HUDEP-2 (cell line): ENCODE data around the gene TAAR6.
"Not testable (repeated sequence)": the region's sequence is repeated elsewhere in the genome, so short reads cannot be mapped to it uniquely, and the experiment has no call there.

Source experiments
- DNase-seq, 76 experiments: peaks; one replicate each; lab custom pipeline; 2025; ENCODE audit not compliant: unreplicated experiment in 76 of 76; lab: John Stamatoyannopoulos, UW

TAAR6 gene, protein sequence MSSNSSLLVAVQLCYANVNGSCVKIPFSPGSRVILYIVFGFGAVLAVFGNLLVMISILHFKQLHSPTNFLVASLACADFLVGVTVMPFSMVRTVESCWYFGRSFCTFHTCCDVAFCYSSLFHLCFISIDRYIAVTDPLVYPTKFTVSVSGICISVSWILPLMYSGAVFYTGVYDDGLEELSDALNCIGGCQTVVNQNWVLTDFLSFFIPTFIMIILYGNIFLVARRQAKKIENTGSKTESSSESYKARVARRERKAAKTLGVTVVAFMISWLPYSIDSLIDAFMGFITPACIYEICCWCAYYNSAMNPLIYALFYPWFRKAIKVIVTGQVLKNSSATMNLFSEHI

DNA sequence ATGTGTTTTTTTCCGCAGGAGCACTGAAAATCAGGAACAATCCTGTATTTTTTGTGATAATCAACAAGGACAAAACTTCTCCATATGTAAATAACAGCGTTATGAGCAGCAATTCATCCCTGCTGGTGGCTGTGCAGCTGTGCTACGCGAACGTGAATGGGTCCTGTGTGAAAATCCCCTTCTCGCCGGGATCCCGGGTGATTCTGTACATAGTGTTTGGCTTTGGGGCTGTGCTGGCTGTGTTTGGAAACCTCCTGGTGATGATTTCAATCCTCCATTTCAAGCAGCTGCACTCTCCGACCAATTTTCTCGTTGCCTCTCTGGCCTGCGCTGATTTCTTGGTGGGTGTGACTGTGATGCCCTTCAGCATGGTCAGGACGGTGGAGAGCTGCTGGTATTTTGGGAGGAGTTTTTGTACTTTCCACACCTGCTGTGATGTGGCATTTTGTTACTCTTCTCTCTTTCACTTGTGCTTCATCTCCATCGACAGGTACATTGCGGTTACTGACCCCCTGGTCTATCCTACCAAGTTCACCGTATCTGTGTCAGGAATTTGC, at the start of gene TAAR6:
Gene TAAR6, plus strand, starts transcription at position 102 of the 557 bp plus-strand sequence. Its CDS starts 0 bp downstream, at position 102.
- DNase-seq: no peak

GRCh38 chr6:132520953-132521352, 49.2 kb upstream of the TAAR6 start:
- no peak for DNase-seq

DNA sequence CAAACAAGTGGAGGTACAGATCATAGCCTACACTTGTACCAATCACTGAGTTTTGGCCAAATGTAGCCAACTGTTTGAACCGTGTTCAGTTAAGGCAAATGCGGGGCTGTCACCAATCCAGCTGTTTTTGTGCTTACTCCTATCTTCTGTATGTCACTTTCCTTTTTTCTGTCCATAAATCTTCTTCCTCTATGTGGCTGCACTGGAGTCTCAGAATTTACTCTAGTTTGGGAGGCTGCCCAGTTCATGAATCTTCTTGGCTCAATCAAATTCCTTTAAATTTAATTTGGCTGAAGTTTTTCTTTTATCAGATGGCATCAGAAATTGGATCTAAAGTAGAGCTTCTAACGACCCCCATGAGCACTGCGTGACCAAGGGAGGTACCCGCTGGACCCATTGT, 45.5 kb upstream of the TAAR6 start:
- DNase-seq: no peak

DNA sequence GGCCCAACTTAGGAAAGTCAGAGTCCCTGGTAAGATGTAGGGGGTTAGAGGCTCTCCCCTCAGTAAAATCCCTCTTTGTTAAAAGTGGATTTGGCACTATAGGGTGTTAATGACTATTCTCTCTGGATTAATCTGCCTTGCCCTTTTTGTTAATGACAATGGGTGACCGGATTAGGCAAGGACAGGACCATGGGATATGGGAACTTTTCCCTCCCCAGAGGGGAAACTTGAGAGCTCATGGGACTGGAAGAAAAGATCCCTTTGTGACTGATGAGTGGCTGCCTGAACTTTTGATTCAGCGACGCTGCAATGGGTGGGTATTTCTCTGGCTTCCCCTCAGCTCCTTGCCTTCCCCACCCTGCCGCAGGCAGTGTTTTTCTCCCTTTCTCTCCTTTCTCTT, 44.3 kb upstream of the TAAR6 start:
- no peak for DNase-seq

- DNase-seq: no peak
Observed at GRCh38 chr6:132526461-132526860, 43.7 kb upstream of the TAAR6 start.

DNA sequence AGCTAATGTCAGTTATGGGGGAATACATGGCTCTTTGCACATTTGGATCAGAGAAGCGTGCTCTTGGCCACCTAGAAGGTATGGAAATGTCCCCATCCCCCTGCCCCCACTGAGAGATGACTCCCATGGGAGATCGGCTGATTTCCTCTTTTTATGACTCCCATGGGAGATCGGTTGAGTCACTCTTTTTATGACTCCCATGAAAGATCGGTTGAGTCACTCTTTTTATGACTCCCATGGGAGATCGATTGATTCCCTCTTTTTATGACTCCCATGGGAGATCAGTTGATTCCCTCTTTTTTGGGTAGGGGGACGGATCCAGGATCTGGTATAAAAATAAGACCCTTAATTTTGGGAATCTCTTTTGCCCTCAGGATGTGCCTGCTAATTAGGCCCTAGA, 42.3 kb upstream of the TAAR6 start:
- DNase-seq: no peak

DNA sequence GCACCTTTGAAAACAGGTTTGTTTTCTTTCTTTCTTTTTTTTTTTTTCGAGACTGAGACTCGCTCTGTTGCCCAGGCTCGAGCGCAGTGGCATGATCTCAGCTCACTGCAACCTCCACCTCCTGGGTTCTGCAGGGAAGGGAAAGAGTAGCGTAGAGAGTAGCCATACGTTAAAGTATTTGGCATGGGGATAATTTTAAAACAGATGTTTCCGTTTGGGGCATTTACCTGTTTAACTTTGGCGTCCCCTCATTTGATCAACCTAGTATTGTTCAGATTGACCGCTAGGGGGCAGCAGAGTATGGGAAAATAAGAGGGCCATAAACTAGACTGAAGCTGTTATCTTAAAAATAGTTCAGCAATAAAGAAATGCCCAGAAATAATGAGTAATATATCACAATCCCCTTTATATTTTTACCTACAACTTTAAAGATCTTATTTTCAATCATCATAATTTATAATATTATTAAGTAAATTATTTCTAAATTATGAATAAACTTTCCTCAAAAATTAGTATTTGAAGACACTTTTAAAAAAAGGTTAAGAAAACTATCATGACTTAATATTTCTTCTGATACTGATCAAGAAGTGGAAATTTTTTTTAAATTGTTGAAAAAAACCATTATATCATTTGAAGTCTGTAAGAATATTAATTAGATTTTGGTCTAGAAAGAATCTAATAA, 39.7 kb upstream of the TAAR6 start:
- DNase-seq: peak in 56 of 76 experiments; percentile 4 to 75 (median 51)

GRCh38 chr6:132534546-132534945, 35.6 kb upstream of the TAAR6 start:
- DNase-seq: not testable (repeated sequence)

DNA sequence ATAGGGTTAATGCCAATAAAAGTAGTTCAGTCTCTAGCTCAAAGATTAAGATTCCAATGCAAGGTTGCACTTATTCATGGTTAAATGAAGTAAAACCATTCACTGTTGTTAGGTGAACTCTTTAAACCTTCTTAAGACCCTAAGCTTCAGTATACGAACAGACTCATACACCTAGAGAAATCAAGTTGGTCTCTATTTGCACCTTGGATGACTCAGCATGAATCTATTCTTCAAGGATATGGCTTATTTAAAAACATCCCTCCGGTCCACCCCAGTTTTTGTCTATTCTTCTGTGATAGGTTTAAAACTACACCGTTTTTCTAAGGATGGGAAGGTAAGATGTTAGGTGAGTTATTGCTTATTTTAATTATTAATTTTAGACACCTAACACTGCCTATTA, 33.0 kb upstream of the TAAR6 start:
- DNase-seq: no peak

DNA sequence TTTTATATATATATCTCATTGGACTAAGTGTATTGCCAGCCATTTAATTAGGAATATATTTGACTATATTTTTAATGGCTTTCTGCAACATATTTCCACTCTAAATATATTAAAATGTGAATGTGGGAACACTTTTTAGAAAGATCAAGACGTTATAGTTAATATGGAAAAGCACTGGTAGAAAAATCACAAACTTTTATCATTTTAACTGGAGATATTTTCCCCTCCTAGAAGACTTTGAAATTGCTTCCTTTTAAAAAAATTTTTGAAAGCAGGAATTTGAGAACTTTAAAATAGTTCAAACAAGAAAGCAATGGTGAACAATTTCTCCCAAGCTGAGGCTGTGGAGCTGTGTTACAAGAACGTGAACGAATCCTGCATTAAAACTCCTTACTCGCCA, 32.1 kb upstream of the TAAR6 start, which contains the start of gene TAAR9:
Gene TAAR9, plus strand, starts transcription at position 301 of the 400 bp plus-strand sequence. Its CDS starts 13 bp downstream, at position 314.
- no peak for DNase-seq

DNA sequence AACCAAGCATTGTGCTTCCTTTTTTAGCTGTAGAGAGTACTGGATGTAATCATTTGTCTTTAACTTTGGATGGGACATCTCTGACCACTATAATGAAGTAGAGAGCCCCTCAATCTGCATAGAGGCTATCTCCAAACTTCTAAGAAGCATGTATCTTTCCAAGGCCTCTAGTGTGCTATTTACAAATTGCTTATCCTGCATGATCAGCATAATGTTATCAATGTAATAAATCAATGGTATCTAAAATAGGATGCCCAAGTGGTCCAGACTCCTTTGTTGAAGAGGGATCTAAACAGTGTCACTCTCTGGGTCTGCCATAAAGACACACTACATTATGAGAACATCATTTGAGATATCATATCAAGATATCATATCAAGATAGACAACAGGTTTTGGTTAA, 25.3 kb upstream of the TAAR6 start:
- DNase-seq: no peak

GRCh38 chr6:132548746-132549463, 21.2 kb upstream of the TAAR6 start:
- DNase-seq: no peak

DNA sequence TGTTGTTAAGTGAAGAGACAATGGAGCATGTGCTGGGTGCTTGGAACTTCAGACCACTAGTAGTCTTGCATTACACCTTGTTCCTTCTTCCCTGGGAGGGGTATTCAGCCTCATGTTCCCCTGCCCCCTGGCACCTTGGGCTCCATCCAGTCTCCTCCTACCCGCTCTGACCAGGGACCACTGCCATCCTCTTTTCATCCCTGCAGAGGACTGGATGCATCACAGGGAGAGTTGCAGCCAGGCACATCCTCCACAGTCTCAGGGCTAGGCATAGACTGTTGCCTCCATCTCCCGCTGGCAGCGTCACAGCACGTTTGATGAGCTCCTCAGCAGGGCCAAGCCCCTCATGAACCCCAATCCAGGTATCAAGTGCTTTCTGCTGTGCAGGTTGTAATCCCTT, 18.9 kb upstream of the TAAR6 start:
- no peak for DNase-seq

DNA sequence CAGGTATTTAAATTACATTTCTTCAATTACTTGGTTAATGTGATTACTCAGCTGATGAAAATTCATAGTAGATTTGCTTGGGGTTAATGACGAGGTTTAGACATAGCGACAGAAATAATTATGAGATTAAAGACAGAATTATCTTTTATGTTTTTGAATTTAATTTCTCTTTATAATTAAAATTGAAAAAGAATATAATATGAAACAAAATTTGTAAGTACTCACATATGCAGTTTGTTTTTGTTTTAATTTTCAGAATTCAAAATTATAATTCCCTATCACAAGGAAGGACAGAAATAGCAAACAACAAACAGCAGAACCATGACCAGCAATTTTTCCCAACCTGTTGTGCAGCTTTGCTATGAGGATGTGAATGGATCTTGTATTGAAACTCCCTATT, 17.8 kb upstream of the TAAR6 start, which contains the start of gene TAAR8:
Gene TAAR8, plus strand, starts transcription at position 301 of the 400 bp plus-strand sequence. Its CDS starts 21 bp downstream, at position 322.
- no peak for DNase-seq

GRCh38 chr6:132560087-132560486, 10.0 kb upstream of the TAAR6 start:
- not testable (repeated sequence) for DNase-seq

- no peak for DNase-seq
Observed at GRCh38 chr6:132566404-132566803, 3.7 kb upstream of the TAAR6 start.

GRCh38 chr6:132567566-132567965, 2.6 kb upstream of the TAAR6 start:
- no peak for DNase-seq

DNA sequence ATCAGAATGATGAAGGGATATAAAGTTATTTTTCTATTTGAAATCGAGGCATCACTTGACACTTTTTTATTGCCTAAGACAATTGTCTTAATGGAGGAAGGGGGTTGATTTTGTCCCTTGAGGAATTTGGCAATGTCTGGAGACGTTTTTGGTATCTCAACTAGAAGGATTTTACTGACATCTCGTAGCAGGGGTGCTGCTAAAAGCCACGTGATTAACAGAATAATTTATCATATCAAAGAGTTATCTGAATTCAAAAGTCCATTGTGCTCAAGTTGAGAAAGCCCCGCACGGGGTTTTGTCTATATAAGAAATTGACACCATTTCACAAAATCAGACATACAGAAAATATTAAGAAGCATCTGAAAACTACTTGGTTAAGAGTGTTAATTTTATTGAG, 1.5 kb upstream of the TAAR6 start:
- no peak for DNase-seq

GRCh38 chr6:132569170-132569569, 952 bp upstream of the TAAR6 start:
- no peak for DNase-seq

- no peak for DNase-seq
Observed at GRCh38 chr6:132571774-132572173, 1.7 kb downstream of the TAAR6 start.

- no peak for DNase-seq
Observed at GRCh38 chr6:132584698-132585097, 14.6 kb downstream of the TAAR6 start.
